Lower leg skin (tissue), 4 donors: ENCODE measurements around the gene DENND1A. TPM values are rescaled to one million over a fixed set of nuclear protein-coding genes. Genes with fewer than 3 reads are reported as not detected.

Experiments used
- DNase-seq, 2 donors: peaks; one replicate each; pipeline ENCODE4 v3.0.0-alpha.2; 2019; ENCODE audit warnings: low spot score in 2 of 2
- H3K4me3 ChIP-seq: fragments of 200-600 bp; sonication (generic); 2 replicates; pipeline ENCODE4 v1.5.1; 2017; ENCODE audit warnings: mild to moderate bottlenecking, low read depth; ENCODE audit not compliant: poor library complexity, severe bottlenecking
- POLR2A ChIP-seq, 2 donors: fragments of 450-650 bp; IDR thresholded peaks; one replicate each; pipeline ENCODE4 v1.6.1; 2016 to 2017; ENCODE audit warnings: antibody characterized with exemption in 2 of 2, mild to moderate bottlenecking in 1 of 2, moderate library complexity in 1 of 2
- WGBS, 2 donors: methylation state at CpG; one replicate each; pipeline ENCODE4 v1.1.5; 2018; 5-methylcytosine and 5-hydroxymethylcytosine counted together
- intact Hi-C: fragments of 100-400 bp; cut with DNase I; formaldehyde crosslinking; loops from one replicate; pipeline ENCODE4 v1.15.0; 2023; ENCODE audit warnings: low total_unique reads
- total RNA-seq, 4 donors: library from RNA; depleted of rRNA; stranded (reverse); fragments of >200 nt; gene quantifications; one replicate each; pipeline ENCODE4 v1.1.0, GENCODE V29; 2016
- TF ChIP-seq, protein P1 (sequence below), 3 donors: fragments of 450-650 bp; IDR thresholded peaks; one replicate each; pipeline ENCODE4 v1.5.1; 2016; ENCODE audit warnings: antibody characterized with exemption in 3 of 3, mild to moderate bottlenecking in 3 of 3, moderate library complexity in 2 of 3

DENND1A gene
- total RNA-seq, 4 donors from 2014 or later = 6.5 to 16.3 (median 12.3) TPM

DNA sequence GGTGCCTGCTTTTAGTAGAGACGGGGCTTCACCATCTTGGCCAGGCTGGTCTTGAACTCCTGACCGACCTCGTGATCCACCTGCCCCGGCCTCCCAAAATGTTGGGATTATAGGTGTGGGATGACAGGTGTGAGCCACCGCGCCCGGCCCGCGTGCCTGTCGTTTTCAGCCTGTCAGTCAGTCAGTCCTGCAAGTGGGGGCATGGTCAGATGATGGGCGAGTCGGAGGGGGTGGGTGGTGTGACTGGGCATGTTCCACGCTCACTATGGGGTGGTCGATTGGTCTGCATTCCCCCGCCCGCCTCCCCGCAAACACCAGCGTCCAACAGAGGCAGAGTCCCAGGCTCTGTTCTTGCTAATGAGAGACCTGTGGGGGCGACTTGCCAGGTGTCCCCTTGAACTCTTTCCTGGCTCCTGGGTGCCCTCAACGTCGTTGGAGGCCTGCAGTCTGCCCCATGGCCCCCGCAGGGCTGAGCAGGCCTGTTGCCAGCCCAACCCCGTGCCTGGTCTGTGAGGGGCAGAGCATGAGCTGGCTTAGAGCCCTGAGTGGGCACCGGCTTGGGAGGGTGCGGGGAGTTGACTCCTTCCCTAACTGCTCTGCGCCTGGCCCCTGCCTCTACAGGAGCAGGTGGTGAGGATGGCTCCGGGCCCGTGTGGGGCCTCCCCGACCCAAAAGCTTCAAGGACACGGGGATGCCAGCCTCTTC is 550.8 kb downstream of the DENND1A start:
- no peak for DNase-seq
- 88 to 89% methylated on average over 17 to 26 of the region's 30 CpGs for WGBS, 2 donors
- no peak overlapping the region for H3K4me3 ChIP-seq
- TF ChIP-seq POLR2A (IDR thresholded peaks at IDR 0.05) = no peak
- TF ChIP-seq, protein P1, sequence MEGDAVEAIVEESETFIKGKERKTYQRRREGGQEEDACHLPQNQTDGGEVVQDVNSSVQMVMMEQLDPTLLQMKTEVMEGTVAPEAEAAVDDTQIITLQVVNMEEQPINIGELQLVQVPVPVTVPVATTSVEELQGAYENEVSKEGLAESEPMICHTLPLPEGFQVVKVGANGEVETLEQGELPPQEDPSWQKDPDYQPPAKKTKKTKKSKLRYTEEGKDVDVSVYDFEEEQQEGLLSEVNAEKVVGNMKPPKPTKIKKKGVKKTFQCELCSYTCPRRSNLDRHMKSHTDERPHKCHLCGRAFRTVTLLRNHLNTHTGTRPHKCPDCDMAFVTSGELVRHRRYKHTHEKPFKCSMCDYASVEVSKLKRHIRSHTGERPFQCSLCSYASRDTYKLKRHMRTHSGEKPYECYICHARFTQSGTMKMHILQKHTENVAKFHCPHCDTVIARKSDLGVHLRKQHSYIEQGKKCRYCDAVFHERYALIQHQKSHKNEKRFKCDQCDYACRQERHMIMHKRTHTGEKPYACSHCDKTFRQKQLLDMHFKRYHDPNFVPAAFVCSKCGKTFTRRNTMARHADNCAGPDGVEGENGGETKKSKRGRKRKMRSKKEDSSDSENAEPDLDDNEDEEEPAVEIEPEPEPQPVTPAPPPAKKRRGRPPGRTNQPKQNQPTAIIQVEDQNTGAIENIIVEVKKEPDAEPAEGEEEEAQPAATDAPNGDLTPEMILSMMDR (IDR thresholded peaks at IDR 0.05) = no peak
- intact Hi-C loops = no loop called here

DNA sequence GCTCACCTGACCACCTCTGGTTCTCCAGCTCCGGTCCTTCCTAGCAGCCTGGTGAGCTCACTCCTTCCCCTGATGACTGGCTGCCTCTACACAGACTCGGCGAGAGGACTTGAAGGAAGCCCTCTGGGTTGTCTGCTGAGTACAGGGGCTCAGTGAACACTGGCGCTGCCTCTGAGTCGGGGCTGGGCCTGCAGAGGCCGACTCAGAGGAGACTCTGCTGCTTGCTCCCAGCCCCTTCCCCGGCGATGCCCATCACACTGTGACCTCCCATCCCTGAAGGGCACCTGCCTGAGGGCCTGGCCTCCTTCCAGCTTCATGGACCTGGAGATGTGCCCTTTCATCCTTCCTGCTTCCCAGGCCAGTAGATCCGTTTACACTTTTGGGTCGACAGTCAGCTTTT is 551.9 kb downstream of the DENND1A start:
- no peak for DNase-seq
- TF ChIP-seq, protein P1 (IDR thresholded peaks at IDR 0.05) = no peak
- TF ChIP-seq POLR2A (IDR thresholded peaks at IDR 0.05) = no peak
- intact Hi-C loops = no loop called here
- 63 to 65% methylated on average over 9 to 10 of the region's 10 CpGs for WGBS, 2 donors
- H3K4me3 ChIP-seq = no peak overlapping the region

DNA sequence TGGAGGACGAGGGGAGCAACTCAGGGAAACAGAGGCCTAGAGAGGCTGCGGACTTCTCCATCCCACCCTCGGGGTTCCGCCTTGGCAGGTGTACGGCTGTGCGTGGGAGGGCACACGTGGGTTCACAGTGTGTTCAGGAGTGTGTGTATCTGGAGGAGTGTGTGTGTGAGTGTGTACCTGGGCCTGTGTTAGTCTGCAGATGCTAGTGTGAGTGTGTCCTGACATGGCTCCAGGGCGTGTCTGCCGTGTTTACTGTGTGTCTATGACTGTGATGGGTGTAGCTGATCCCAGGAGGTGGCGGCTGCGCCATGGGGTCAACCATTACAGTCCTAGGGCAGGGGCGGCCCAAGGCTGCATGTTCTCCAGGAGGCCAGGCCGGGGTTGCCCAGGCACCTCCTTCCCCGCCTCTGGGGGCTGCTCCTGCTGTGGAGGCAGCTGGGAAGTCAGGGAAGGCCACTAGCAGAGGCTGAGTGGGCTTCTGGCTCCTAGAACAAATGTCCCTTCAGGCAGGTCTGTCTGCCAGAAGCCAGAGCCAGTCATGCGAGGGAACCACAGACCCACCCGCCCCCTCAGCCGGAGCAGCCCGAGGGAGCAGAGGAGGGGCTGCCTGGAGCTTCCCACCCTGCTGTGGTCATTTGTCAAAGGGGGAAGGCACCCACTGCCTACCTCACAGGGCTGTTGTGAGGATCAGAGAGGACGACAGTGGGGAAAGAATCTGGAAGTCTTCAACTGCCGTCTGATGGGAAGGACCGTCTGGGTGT is 552.5 kb downstream of the DENND1A start:
- TF ChIP-seq POLR2A (IDR thresholded peaks at IDR 0.05) = no peak
- TF ChIP-seq, protein P1 (IDR thresholded peaks at IDR 0.05) = no peak
- DNase-seq = no peak
- intact Hi-C loops = no loop called here
- WGBS, 2 donors = 60 to 66% methylated on average over 19 to 21 of the region's 21 CpGs
- H3K4me3 ChIP-seq = no peak overlapping the region

GRCh38 chr9:123376218-123377071 is 553.5 kb downstream of the DENND1A start:
- no peak overlapping the region for H3K4me3 ChIP-seq
- no peak for TF ChIP-seq POLR2A (IDR thresholded peaks at IDR 0.05)
- TF ChIP-seq, protein P1 (IDR thresholded peaks at IDR 0.05) = no peak
- intact Hi-C loops = no loop called here
- 66 to 83% methylated on average over 15 to 23 of the region's 24 CpGs for WGBS, 2 donors
- DNase-seq = no peak

DNA sequence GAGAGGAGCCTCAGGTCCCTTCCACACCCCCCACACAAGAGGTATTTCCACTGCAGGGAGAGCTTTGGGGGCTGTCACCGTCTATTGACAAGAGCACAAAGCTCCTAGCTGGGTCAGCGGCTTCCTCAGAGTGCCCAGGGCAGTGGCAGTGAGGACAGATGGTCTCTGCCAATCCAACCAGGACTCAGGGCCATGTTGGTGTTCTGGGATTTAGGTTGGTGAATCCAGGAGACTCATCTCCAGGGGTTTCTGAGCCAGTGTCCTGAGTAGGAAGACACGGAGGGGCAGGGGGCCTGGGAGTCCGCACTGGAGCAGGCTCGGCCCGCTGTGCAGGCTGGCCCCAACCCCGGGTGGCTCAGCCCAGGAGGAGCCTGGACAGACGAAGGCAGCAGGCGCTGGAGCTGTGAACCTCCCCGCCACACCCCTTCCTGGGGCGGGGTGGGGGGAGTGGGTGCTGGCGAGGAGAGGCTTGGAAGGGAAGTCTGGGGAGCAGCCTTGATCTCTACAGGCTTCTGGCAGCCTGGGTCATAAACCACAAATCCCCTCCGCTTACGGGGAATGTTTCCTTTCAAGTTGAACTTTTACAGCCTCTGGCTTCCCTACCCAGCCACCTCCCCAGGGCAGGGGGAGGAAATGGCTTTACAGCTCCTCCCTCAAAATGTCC is 554.3 kb downstream of the DENND1A start:
- TF ChIP-seq POLR2A (IDR thresholded peaks at IDR 0.05) = no peak
- TF ChIP-seq, protein P1 (IDR thresholded peaks at IDR 0.05) = no peak
- WGBS, 2 donors = 8 to 24% methylated on average over 13 of the region's 14 CpGs
- intact Hi-C loops = no loop called here
- no peak overlapping the region for H3K4me3 ChIP-seq
- DNase-seq = no peak
